Measurements from ENCODE around the gene RALGAPA2. TPM values are rescaled to one million over a fixed set of nuclear protein-coding genes. Genes with fewer than 3 reads are reported as not detected.

The RALGAPA2 gene
- total and polyA plus RNA-seq, 2 of the 13 experiments (the other 11 are each of a cell fraction or from before 2014, with no cell fraction given): 13.8 to 17.7 TPM

DNA sequence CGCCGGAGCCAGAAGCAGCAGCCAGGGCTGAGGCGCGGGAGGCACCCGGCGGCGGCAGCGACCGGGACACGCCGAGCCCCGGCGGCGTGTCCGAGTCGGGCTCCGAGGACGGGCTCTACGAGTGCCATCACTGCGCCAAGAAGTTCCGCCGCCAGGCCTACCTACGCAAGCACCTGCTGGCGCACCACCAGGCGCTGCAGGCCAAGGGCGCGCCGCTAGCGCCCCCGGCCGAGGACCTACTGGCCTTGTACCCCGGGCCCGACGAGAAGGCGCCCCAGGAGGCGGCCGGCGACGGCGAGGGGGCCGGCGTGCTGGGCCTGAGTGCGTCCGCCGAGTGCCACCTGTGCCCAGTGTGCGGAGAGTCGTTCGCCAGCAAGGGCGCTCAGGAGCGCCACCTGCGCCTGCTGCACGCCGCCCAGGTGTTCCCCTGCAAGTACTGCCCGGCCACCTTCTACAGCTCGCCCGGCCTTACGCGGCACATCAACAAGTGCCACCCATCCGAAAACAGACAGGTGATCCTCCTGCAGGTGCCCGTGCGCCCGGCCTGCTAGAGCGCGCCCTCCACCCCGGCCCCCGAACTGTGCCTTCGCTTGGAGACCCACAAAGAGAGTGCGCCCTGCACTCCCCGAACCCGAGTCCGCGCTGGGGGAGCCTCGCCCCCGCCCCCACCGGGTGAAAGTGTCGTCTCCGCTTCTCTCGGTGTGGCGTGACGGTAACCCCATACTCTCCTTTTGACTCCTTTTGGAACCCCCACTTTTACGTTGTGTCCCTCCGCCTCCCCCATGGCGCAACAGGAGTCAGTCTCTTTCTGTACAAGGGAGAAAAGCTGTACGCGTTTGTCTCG lies 343.0 kb downstream of the RALGAPA2 start (continued):
- TF ChIP-seq, protein P1, sequence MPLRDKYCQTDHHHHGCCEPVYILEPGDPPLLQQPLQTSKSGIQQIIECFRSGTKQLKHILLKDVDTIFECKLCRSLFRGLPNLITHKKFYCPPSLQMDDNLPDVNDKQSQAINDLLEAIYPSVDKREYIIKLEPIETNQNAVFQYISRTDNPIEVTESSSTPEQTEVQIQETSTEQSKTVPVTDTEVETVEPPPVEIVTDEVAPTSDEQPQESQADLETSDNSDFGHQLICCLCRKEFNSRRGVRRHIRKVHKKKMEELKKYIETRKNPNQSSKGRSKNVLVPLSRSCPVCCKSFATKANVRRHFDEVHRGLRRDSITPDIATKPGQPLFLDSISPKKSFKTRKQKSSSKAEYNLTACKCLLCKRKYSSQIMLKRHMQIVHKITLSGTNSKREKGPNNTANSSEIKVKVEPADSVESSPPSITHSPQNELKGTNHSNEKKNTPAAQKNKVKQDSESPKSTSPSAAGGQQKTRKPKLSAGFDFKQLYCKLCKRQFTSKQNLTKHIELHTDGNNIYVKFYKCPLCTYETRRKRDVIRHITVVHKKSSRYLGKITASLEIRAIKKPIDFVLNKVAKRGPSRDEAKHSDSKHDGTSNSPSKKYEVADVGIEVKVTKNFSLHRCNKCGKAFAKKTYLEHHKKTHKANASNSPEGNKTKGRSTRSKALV (CRISPR knock-in tag; IDR thresholded peaks at IDR 0.05): peak; percentile 97
- TF ChIP-seq, protein P2, sequence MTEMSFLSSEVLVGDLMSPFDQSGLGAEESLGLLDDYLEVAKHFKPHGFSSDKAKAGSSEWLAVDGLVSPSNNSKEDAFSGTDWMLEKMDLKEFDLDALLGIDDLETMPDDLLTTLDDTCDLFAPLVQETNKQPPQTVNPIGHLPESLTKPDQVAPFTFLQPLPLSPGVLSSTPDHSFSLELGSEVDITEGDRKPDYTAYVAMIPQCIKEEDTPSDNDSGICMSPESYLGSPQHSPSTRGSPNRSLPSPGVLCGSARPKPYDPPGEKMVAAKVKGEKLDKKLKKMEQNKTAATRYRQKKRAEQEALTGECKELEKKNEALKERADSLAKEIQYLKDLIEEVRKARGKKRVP (CRISPR knock-in tag; IDR thresholded peaks at IDR 0.05): no peak
- TF ChIP-seq AGO2 (optimal IDR thresholded peaks at IDR 0.05; ENCODE audit: low read depth, low read length) (no peak), NFE2L1 (CRISPR knock-in tag; IDR thresholded peaks at IDR 0.05; ENCODE audit: borderline replicate concordance) (no peak), ZBTB21 (CRISPR knock-in tag; IDR thresholded peaks at IDR 0.05) (no peak), STAT5B (CRISPR knock-in tag; IDR thresholded peaks at IDR 0.05) (no peak), ZNF563 (CRISPR knock-in tag; IDR thresholded peaks at IDR 0.05) (0 out of 2 replicates have a peak, but pooled peaks have one; percentile 13), ZFX (CRISPR knock-in tag; IDR thresholded peaks at IDR 0.05; ENCODE audit: low read depth) (no peak), ZNF30 (CRISPR knock-in tag; IDR thresholded peaks at IDR 0.05) (no peak), HNRNPL (IDR thresholded peaks at IDR 0.05; ENCODE audit: low read depth, low read length) (peak; percentile 70)
- TF ChIP-seq, protein P3, sequence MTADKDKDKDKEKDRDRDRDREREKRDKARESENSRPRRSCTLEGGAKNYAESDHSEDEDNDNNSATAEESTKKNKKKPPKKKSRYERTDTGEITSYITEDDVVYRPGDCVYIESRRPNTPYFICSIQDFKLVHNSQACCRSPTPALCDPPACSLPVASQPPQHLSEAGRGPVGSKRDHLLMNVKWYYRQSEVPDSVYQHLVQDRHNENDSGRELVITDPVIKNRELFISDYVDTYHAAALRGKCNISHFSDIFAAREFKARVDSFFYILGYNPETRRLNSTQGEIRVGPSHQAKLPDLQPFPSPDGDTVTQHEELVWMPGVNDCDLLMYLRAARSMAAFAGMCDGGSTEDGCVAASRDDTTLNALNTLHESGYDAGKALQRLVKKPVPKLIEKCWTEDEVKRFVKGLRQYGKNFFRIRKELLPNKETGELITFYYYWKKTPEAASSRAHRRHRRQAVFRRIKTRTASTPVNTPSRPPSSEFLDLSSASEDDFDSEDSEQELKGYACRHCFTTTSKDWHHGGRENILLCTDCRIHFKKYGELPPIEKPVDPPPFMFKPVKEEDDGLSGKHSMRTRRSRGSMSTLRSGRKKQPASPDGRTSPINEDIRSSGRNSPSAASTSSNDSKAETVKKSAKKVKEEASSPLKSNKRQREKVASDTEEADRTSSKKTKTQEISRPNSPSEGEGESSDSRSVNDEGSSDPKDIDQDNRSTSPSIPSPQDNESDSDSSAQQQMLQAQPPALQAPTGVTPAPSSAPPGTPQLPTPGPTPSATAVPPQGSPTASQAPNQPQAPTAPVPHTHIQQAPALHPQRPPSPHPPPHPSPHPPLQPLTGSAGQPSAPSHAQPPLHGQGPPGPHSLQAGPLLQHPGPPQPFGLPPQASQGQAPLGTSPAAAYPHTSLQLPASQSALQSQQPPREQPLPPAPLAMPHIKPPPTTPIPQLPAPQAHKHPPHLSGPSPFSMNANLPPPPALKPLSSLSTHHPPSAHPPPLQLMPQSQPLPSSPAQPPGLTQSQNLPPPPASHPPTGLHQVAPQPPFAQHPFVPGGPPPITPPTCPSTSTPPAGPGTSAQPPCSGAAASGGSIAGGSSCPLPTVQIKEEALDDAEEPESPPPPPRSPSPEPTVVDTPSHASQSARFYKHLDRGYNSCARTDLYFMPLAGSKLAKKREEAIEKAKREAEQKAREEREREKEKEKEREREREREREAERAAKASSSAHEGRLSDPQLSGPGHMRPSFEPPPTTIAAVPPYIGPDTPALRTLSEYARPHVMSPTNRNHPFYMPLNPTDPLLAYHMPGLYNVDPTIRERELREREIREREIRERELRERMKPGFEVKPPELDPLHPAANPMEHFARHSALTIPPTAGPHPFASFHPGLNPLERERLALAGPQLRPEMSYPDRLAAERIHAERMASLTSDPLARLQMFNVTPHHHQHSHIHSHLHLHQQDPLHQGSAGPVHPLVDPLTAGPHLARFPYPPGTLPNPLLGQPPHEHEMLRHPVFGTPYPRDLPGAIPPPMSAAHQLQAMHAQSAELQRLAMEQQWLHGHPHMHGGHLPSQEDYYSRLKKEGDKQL (CRISPR knock-in tag; IDR thresholded peaks at IDR 0.05; ENCODE audit: low read depth): no peak
- TF ChIP-seq, protein P4, sequence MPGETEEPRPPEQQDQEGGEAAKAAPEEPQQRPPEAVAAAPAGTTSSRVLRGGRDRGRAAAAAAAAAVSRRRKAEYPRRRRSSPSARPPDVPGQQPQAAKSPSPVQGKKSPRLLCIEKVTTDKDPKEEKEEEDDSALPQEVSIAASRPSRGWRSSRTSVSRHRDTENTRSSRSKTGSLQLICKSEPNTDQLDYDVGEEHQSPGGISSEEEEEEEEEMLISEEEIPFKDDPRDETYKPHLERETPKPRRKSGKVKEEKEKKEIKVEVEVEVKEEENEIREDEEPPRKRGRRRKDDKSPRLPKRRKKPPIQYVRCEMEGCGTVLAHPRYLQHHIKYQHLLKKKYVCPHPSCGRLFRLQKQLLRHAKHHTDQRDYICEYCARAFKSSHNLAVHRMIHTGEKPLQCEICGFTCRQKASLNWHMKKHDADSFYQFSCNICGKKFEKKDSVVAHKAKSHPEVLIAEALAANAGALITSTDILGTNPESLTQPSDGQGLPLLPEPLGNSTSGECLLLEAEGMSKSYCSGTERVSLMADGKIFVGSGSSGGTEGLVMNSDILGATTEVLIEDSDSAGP (CRISPR knock-in tag; IDR thresholded peaks at IDR 0.05; ENCODE audit: borderline replicate concordance): no peak
- TF ChIP-seq, protein P5, sequence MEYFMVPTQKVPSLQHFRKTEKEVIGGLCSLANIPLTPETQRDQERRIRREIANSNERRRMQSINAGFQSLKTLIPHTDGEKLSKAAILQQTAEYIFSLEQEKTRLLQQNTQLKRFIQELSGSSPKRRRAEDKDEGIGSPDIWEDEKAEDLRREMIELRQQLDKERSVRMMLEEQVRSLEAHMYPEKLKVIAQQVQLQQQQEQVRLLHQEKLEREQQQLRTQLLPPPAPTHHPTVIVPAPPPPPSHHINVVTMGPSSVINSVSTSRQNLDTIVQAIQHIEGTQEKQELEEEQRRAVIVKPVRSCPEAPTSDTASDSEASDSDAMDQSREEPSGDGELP (IDR thresholded peaks at IDR 0.05; ENCODE audit: borderline replicate concordance, low read depth): no peak
- TF ChIP-seq, protein P6, sequence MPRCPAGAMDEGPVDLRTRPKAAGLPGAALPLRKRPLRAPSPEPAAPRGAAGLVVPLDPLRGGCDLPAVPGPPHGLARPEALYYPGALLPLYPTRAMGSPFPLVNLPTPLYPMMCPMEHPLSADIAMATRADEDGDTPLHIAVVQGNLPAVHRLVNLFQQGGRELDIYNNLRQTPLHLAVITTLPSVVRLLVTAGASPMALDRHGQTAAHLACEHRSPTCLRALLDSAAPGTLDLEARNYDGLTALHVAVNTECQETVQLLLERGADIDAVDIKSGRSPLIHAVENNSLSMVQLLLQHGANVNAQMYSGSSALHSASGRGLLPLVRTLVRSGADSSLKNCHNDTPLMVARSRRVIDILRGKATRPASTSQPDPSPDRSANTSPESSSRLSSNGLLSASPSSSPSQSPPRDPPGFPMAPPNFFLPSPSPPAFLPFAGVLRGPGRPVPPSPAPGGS (CRISPR knock-in tag; IDR thresholded peaks at IDR 0.05): no peak

All from HepG2 (cell line).